NCI-H1417 treated with DMSO at 0.1 percent for 48 hours (cell line): ENCODE data around the gene SDR39U1.

Experiments used
- DNase-seq: peaks from one replicate; lab custom pipeline; 2025; lab: John Stamatoyannopoulos, UW

The SDR39U1 gene

GRCh38 chr14:24429395-24430142 is 13.0 kb downstream of the SDR39U1 start, which contains the start of the genes CBLN3 and KHNYN:
Gene CBLN3, minus strand, starts transcription at chr14:24429668. Its CDS starts 614 bp downstream, at chr14:24429054.
Gene KHNYN, plus strand, starts transcription at chr14:24429954. Its CDS starts 777 bp downstream, at chr14:24430731.
- DNase-seq, result peak; percentile 23

GRCh38 chr14:24428628-24429394 is 13.8 kb downstream of the SDR39U1 start:
- DNase-seq, result no peak

- no peak for DNase-seq
Observed at GRCh38 chr14:24427537-24428508, 14.8 kb downstream of the SDR39U1 start.

- no peak for DNase-seq
Observed at GRCh38 chr14:24426912-24427536, 15.6 kb downstream of the SDR39U1 start.

- DNase-seq, result no peak
Observed at GRCh38 chr14:24426150-24426911, 16.2 kb downstream of the SDR39U1 start.

GRCh38 chr14:24425704-24426103 is 16.9 kb downstream of the SDR39U1 start:
- DNase-seq, result no peak

GRCh38 chr14:24422694-24423601 is 19.6 kb downstream of the SDR39U1 start:
- no peak for DNase-seq

GRCh38 chr14:24422261-24422660 is 20.3 kb downstream of the SDR39U1 start:
- no peak for DNase-seq

GRCh38 chr14:24418492-24418873 is 24.1 kb downstream of the SDR39U1 start:
- DNase-seq, result no peak

GRCh38 chr14:24417832-24418491 is 24.6 kb downstream of the SDR39U1 start:
- no peak for DNase-seq

GRCh38 chr14:24416932-24417619 is 25.5 kb downstream of the SDR39U1 start:
- DNase-seq, result no peak

GRCh38 chr14:24416254-24416931 is 26.2 kb downstream of the SDR39U1 start:
- no peak for DNase-seq

- no peak for DNase-seq
Observed at GRCh38 chr14:24415421-24416253, 26.9 kb downstream of the SDR39U1 start.

- no peak for DNase-seq
Observed at GRCh38 chr14:24414732-24415420, 27.7 kb downstream of the SDR39U1 start.

- no peak for DNase-seq
Observed at GRCh38 chr14:24414077-24414476, 28.5 kb downstream of the SDR39U1 start.
